H1 (cell line): ENCODE measurements around the gene OBSCN. TPM values are rescaled to one million over a fixed set of nuclear protein-coding genes. Genes with fewer than 3 reads are reported as not detected.

Experiments used
- CTBP2 ChIP-seq: IDR thresholded peaks from 2 replicates; pipeline ENCODE4 v1.7.0; 2011; ENCODE audit warnings: borderline replicate concordance, mild to moderate bottlenecking, moderate library complexity, mixed read lengths, low read length; ENCODE audit not compliant: insufficient read depth, insufficient read length
- TAF1 ChIP-seq: IDR thresholded peaks from 2 replicates; pipeline ENCODE4 v1.6.1; 2011; ENCODE audit warnings: mild to moderate bottlenecking, low read depth, low read length
- polyA plus RNA-seq, 7 experiments: library from polyadenylated mRNA; depleted of rRNA in 3 of 7; stranded (reverse) in 5 of 7; unstranded in 2 of 7; fragments of >200 nt in 5 of 7; fragments of 200-250 nt in 2 of 7; gene quantifications; 1 replicate in 5 of 7; 2 replicates in 1 of 7; 4 replicates in 1 of 7; pipeline versions ENCODE4 v1.2.1 to v1.2.3, GENCODE V29; 2011 to 2013; ENCODE audit warnings: missing spikeins in 2 of 7, mixed read lengths in 2 of 7
- total RNA-seq: library from RNA; stranded (reverse); fragmentation: NEBNext Ultra II Directional; extraction: Animal tissue kit (Norgen Biotek cat#: 25700); gene quantifications from 2 replicates; pipeline ENCODE4 v1.2.1, GENCODE V29; 2021
- TF ChIP-seq, protein P1 (sequence below), 3 experiments: IDR thresholded peaks; 1 replicate in 2 of 3; 2 replicates in 1 of 3; pipeline versions ENCODE4 v1.5.1 to v1.6.1; 2011; ENCODE audit warnings: low read length in 3 of 3, mild to moderate bottlenecking in 3 of 3, inconsistent platforms in 2 of 3, low read depth in 1 of 3, moderate library complexity in 1 of 3; ENCODE audit not compliant: insufficient read depth in 1 of 3; ENCODE audit errors: control extremely low read depth in 1 of 3

The OBSCN gene
- total and polyA plus RNA-seq, 2 of the 8 experiments (the other 6 are each of a cell fraction or from before 2014, with no cell fraction given), result 7.5 to 28.4 TPM

DNA sequence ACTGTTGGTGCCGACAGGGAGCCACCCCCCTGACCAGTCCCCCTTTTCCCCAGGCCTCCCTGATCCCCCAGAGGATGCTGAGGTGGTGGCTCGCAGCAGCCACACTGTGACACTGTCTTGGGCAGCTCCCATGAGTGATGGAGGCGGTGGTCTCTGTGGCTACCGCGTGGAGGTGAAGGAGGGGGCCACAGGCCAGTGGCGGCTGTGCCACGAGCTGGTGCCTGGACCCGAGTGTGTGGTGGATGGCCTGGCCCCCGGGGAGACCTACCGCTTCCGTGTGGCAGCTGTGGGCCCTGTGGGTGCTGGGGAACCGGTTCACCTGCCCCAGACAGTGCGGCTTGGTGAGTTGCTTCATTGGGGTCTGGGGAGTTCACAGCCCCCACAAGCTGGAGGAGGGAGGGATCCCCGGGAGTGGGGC lies 109.6 kb downstream of the OBSCN start (continued):
- no peak for TF ChIP-seq CTBP2
- TF ChIP-seq, protein P1, sequence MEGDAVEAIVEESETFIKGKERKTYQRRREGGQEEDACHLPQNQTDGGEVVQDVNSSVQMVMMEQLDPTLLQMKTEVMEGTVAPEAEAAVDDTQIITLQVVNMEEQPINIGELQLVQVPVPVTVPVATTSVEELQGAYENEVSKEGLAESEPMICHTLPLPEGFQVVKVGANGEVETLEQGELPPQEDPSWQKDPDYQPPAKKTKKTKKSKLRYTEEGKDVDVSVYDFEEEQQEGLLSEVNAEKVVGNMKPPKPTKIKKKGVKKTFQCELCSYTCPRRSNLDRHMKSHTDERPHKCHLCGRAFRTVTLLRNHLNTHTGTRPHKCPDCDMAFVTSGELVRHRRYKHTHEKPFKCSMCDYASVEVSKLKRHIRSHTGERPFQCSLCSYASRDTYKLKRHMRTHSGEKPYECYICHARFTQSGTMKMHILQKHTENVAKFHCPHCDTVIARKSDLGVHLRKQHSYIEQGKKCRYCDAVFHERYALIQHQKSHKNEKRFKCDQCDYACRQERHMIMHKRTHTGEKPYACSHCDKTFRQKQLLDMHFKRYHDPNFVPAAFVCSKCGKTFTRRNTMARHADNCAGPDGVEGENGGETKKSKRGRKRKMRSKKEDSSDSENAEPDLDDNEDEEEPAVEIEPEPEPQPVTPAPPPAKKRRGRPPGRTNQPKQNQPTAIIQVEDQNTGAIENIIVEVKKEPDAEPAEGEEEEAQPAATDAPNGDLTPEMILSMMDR (IDR thresholded peaks at IDR 0.05; ENCODE audit: control extremely low read depth in 1 of 3, insufficient read depth in 1 of 3, low read depth in 1 of 3, low read length in 3 of 3), result no peak
- TF ChIP-seq TAF1, result no peak
- TF ChIP-seq, all 59 proteins: peak for 0
